OCI-LY7 (cell line): ENCODE results near the gene SEMA5A. TPM values are rescaled to one million over a fixed set of nuclear protein-coding genes. Genes with fewer than 3 reads are reported as not detected.

ENCODE experiments used
- BruUV-seq: library from RNA; stranded (reverse); fragments of 400-500 nt; replicated peaks from 2 replicates; lab custom pipeline; 2021; lab: Mats Ljungman, UMichigan
- CTCF ChIA-PET: fragments of 300-600 bp; sonication (Branson Sonifier 250); formaldehyde crosslinking; loops from one replicate; lab custom pipeline; 2022; ENCODE audit warnings: antibody characterized with exemption; ENCODE audit not compliant: unreplicated experiment; lab: Charles Lee
- POLR2A ChIA-PET: fragments of 300-600 bp; sonication (Branson Sonifier 250); formaldehyde crosslinking; loops from one replicate; lab custom pipeline; 2022; ENCODE audit warnings: antibody characterized with exemption; lab: Charles Lee
- DNase-seq: peaks from one replicate; pipeline ENCODE4 v3.0.0-alpha.2; 2015; ENCODE audit warnings: low spot score
- H2AFZ ChIP-seq: fragments of 200-600 bp; sonication (generic), shearing (Covaris generic); 2 replicates; pipeline ENCODE4 v1.6.1; 2014; ENCODE audit warnings: mild to moderate bottlenecking, antibody characterized with exemption, low read length, moderate library complexity
- H3K27ac ChIP-seq: fragments of 200-600 bp; sonication (generic); 2 replicates; pipeline ENCODE4 v1.5.1; 2014; ENCODE audit warnings: mixed run types, low read depth, mild to moderate bottlenecking, moderate library complexity, low read length, inconsistent platforms; ENCODE audit not compliant: poor library complexity, severe bottlenecking
- H3K36me3 ChIP-seq: fragments of 200-600 bp; sonication (generic); 2 replicates; pipeline ENCODE4 v1.6.1; 2014; ENCODE audit warnings: mild to moderate bottlenecking, antibody characterized with exemption, low read length, moderate library complexity, mixed read lengths; ENCODE audit not compliant: insufficient read depth
- H3K4me1 ChIP-seq: fragments of 200-600 bp; sonication (generic); 2 replicates; pipeline ENCODE4 v1.5.1; 2014; ENCODE audit warnings: mild to moderate bottlenecking, low read length; ENCODE audit not compliant: insufficient read depth, poor library complexity, severe bottlenecking
- H3K4me2 ChIP-seq: fragments of 200-600 bp; sonication (generic); 2 replicates; pipeline ENCODE4 v1.6.1; 2014; ENCODE audit warnings: mild to moderate bottlenecking, low read length
- H3K4me3 ChIP-seq: fragments of 200-600 bp; sonication (generic); 2 replicates; pipeline ENCODE4 v1.5.1; 2014; ENCODE audit warnings: mild to moderate bottlenecking, low read depth, low read length; ENCODE audit not compliant: poor library complexity, severe bottlenecking
- H3K79me2 ChIP-seq: fragments of 200-600 bp; sonication (generic); 2 replicates; pipeline ENCODE4 v1.6.1; 2016; ENCODE audit warnings: low read depth, mild to moderate bottlenecking, low read length, moderate library complexity, mixed read lengths; ENCODE audit not compliant: insufficient read depth
- H3K9me2 ChIP-seq: fragments of 200-600 bp; sonication (generic); 2 replicates; pipeline ENCODE4 v1.6.1; 2016; ENCODE audit warnings: mild to moderate bottlenecking, low read length, mixed read lengths; ENCODE audit not compliant: insufficient read depth
- H3K9me3 ChIP-seq: fragments of 200-600 bp; sonication (generic); 2 replicates; pipeline ENCODE4 v1.6.1; 2014; ENCODE audit warnings: mild to moderate bottlenecking, mixed run types, low read length, mixed read lengths
- H4K20me1 ChIP-seq: fragments of 200-600 bp; sonication (generic); 2 replicates; pipeline ENCODE4 v1.6.1; 2014; ENCODE audit warnings: mild to moderate bottlenecking, antibody characterized with exemption, low read length, moderate library complexity, mixed read lengths; ENCODE audit not compliant: insufficient read depth
- CTCF ChIP-seq: fragments of 200-600 bp; sonication (generic); conservative IDR thresholded peaks from 2 replicates; pipeline ENCODE4 v1.5.1; 2014; ENCODE audit warnings: mild to moderate bottlenecking, antibody characterized with exemption, low read length, moderate library complexity, mixed read lengths
- EZH2phosphoT487 ChIP-seq: fragments of 200-600 bp; sonication (generic); IDR thresholded peaks from 2 replicates; pipeline ENCODE4 v1.6.1; 2018; ENCODE audit warnings: low read depth, borderline replicate concordance, mild to moderate bottlenecking, mixed run types, antibody characterized with exemption, low read length, moderate library complexity, mixed read lengths
- intact Hi-C: fragments of 100-400 bp; cut with micrococcal nuclease; formaldehyde crosslinking; loops from one replicate; pipeline ENCODE4 v1.10.0; 2022; ENCODE audit not compliant: unreplicated experiment
- total RNA-seq, 2 experiments: library from RNA; depleted of rRNA in 1 of 2; stranded (reverse); fragments of >200 nt in 1 of 2; shearing (Covaris generic) in 1 of 2; gene quantifications; 2 replicates each; pipeline ENCODE4 v1.2.3, GENCODE V29; 2014 to 2022

Gene SEMA5A
- total RNA-seq, 2 experiments from 2014 or later = not detected

- POLR2A ChIA-PET = no interaction called here
- Histone ChIP-seq H3K36me3 (no peaks in the 10 kb centered on the region), H3K4me3 (no peak overlapping the region), H3K79me2 (no peaks in the 10 kb centered on the region), H3K9me2 (no peaks in the 10 kb centered on the region), H3K27ac (no peak overlapping the region), H3K4me2 (no peak overlapping the region), H3K4me1 (no peaks in the 10 kb centered on the region), H4K20me1 (no peaks in the 10 kb centered on the region), H3K9me3 (no peaks in the 10 kb centered on the region), H2AFZ (no peak overlapping the region)
- no TSS peak for BruUV-seq
- DNase-seq = no peak
- no peak for TF ChIP-seq CTCF
- no peak for TF ChIP-seq EZH2phosphoT487
- intact Hi-C loops = no loop called here
- CTCF ChIA-PET = no interaction called here
Measured at GRCh38 chr5:9325549-9325948, 220.3 kb downstream of the SEMA5A start.

GRCh38 chr5:9324348-9325077, 221.4 kb downstream of the SEMA5A start:
- H4K20me1 ChIP-seq = no peaks in the 10 kb centered on the region
- no peaks in the 10 kb centered on the region for H3K9me2 ChIP-seq
- H3K9me3 ChIP-seq = no peaks in the 10 kb centered on the region
- H3K27ac ChIP-seq = no peak overlapping the region
- ChIA-PET CTCF (no interaction called here), POLR2A (interaction anchor here (0.7 kb wide), 2 partner anchors 68 to 871 kb away, joined by 3 read pairs; no protein-coding TSS in a partner anchor)
- H3K36me3 ChIP-seq = no peaks in the 10 kb centered on the region
- DNase-seq = no peak
- no peak overlapping the region for H3K4me2 ChIP-seq
- H3K4me1 ChIP-seq = no peaks in the 10 kb centered on the region
- TF ChIP-seq EZH2phosphoT487 (no peak), CTCF (no peak)
- no TSS peak for BruUV-seq
- no peaks in the 10 kb centered on the region for H3K79me2 ChIP-seq
- H3K4me3 ChIP-seq = no peak overlapping the region
- intact Hi-C loops = no loop called here
- no peak overlapping the region for H2AFZ ChIP-seq

- no TSS peak for BruUV-seq
- POLR2A ChIA-PET = no interaction called here
Measured at GRCh38 chr5:9320652-9321051, 225.2 kb downstream of the SEMA5A start.

More at GRCh38 chr5:9320652-9321051, 225.2 kb downstream of the SEMA5A start:
- Histone ChIP-seq H3K4me3 (no peak overlapping the region), H3K27ac (no peak overlapping the region), H3K79me2 (no peaks in the 10 kb centered on the region), H3K9me2 (no peaks in the 10 kb centered on the region), H3K9me3 (no peaks in the 10 kb centered on the region), H3K4me2 (no peak overlapping the region), H2AFZ (no peak overlapping the region), H4K20me1 (no peaks in the 10 kb centered on the region), H3K36me3 (no peaks in the 10 kb centered on the region), H3K4me1 (no peaks in the 10 kb centered on the region)
- TF ChIP-seq EZH2phosphoT487 (no peak), CTCF (no peak)
- CTCF ChIA-PET = no interaction called here
- intact Hi-C loops = no loop called here
- no peak for DNase-seq
